Ascending aorta (tissue), 2 donors: ENCODE measurements around the gene AHCYL2. TPM values are rescaled to one million over a fixed set of nuclear protein-coding genes. Genes with fewer than 3 reads are reported as not detected.

ENCODE experiments used
- DNase-seq, 2 donors: peaks; one replicate each; pipeline ENCODE4 v3.0.0-alpha.2; 2019; ENCODE audit warnings: low spot score in 2 of 2
- H3K27ac ChIP-seq, 2 donors: fragments of 200-600 bp; sonication (generic); one replicate each; pipeline ENCODE4 v1.5.1; 2016 to 2017; ENCODE audit warnings: mild to moderate bottlenecking in 1 of 2
- H3K27me3 ChIP-seq: fragments of 200-600 bp; sonication (generic); one replicate; pipeline ENCODE4 v1.5.1; 2017
- H3K36me3 ChIP-seq, 2 donors: fragments of 200-600 bp; sonication (generic); one replicate each; pipeline ENCODE4 v1.5.1; 2016
- H3K4me1 ChIP-seq, 2 donors: fragments of 200-600 bp; sonication (generic); one replicate each; pipeline ENCODE4 v1.5.1; 2016 to 2017; ENCODE audit warnings: mild to moderate bottlenecking in 1 of 2
- H3K4me3 ChIP-seq, 2 donors: fragments of 200-600 bp; sonication (generic); one replicate each; pipeline ENCODE4 v1.5.1; 2016 to 2017; ENCODE audit warnings: mild to moderate bottlenecking in 1 of 2
- H3K9me3 ChIP-seq, 2 donors: fragments of 200-600 bp; sonication (generic); one replicate each; pipeline ENCODE4 v1.5.1; 2016
- CTCF ChIP-seq, 3 experiments: fragments of 200-600 bp in 2 of 3; fragments of 450-650 bp in 1 of 3; sonication (generic) in 2 of 3; IDR thresholded peaks; one replicate each; pipeline ENCODE4 v1.5.1; 2016 to 2019; ENCODE audit warnings: antibody characterized with exemption in 3 of 3, mild to moderate bottlenecking in 1 of 3, moderate library complexity in 1 of 3
- intact Hi-C: fragments of 100-400 bp; cut with DNase I; formaldehyde crosslinking; loops from one replicate; pipeline ENCODE4 v1.15.1; 2023
- total RNA-seq: library from RNA; depleted of rRNA; stranded (reverse); fragments of >200 nt; gene quantifications from one replicate; pipeline ENCODE4 v1.1.0, GENCODE V29; 2016

AHCYL2 gene
- total RNA-seq, 1 donor from 2014 or later = 62.9 TPM

GRCh38 chr7:129387537-129387936 lies 162.7 kb downstream of the AHCYL2 start:
- intact Hi-C loops = no loop called here
- TF ChIP-seq CTCF (IDR thresholded peaks at IDR 0.05) = no peak
- Histone ChIP-seq H3K4me1 (no peaks in the 10 kb centered on the region), H3K27me3 (no peaks in the 10 kb centered on the region), H3K9me3 (no peaks in the 10 kb centered on the region), H3K4me3 (no peak overlapping the region), H3K36me3 (peaks cover 4 to 12% of the 10 kb centered on the region in 2 donors), H3K27ac (no peak overlapping the region)
- DNase-seq = no peak

DNA sequence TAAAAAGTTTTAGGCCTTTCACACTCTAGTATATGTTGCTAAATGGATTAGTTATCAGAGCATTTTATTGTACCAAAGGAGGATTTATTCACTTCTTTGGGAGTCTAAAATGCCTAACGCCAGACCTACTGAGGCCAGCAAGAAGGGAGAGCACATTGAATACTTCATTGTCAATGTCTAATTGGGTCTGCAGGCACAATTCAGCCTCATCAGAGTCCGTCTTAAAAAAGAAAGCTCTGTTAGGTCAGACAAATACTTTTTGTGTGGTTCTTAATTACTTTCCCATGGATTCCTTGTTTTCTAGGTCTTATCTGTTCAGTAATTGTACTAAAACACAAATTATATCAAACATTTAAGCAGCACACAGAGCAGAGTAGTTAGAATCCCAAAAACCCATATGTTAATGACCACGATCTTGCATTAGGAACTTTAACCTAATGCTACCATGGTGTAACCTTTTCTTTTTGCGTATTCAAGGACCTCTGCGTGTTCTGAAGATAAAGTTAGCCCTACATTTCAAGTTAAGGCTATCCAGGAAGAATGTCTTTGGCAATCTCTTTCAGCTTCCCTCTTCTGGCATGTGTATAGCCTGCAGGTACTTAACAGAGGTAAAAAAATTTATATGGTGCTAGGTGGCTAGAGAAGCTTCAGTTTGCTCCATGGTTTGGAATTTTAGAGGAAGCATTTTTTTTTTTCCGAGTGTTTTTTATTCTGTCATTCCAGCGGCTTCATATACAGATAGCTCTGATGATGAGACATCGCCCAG lies 163.7 kb downstream of the AHCYL2 start:
- Histone ChIP-seq H3K27ac (no peak overlapping the region), H3K4me1 (no peaks in the 10 kb centered on the region), H3K9me3 (no peaks in the 10 kb centered on the region), H3K27me3 (no peaks in the 10 kb centered on the region), H3K4me3 (no peak overlapping the region), H3K36me3 (peaks cover 4 to 12% of the 10 kb centered on the region in 2 donors)
- DNase-seq = no peak
- TF ChIP-seq CTCF (IDR thresholded peaks at IDR 0.05) = no peak
- intact Hi-C loops = no loop called here

GRCh38 chr7:129389829-129390228 lies 165.0 kb downstream of the AHCYL2 start:
- no peak for DNase-seq
- Histone ChIP-seq H3K27me3 (no peaks in the 10 kb centered on the region), H3K36me3 (peaks cover 4 to 12% of the 10 kb centered on the region in 2 donors), H3K4me1 (no peaks in the 10 kb centered on the region), H3K9me3 (no peaks in the 10 kb centered on the region), H3K4me3 (no peak overlapping the region), H3K27ac (no peak overlapping the region)
- TF ChIP-seq CTCF (IDR thresholded peaks at IDR 0.05) = no peak
- intact Hi-C loops = no loop called here

- Histone ChIP-seq H3K36me3 (peaks cover 4 to 12% of the 10 kb centered on the region in 2 donors), H3K27me3 (no peaks in the 10 kb centered on the region), H3K4me1 (no peaks in the 10 kb centered on the region), H3K27ac (no peak overlapping the region), H3K4me3 (no peak overlapping the region), H3K9me3 (no peaks in the 10 kb centered on the region)
- intact Hi-C loops = no loop called here
- no peak for TF ChIP-seq CTCF (IDR thresholded peaks at IDR 0.05)
- DNase-seq = no peak
These were observed 165.5 kb downstream of the AHCYL2 start for GRCh38 chr7:129390314-129390713.

DNA sequence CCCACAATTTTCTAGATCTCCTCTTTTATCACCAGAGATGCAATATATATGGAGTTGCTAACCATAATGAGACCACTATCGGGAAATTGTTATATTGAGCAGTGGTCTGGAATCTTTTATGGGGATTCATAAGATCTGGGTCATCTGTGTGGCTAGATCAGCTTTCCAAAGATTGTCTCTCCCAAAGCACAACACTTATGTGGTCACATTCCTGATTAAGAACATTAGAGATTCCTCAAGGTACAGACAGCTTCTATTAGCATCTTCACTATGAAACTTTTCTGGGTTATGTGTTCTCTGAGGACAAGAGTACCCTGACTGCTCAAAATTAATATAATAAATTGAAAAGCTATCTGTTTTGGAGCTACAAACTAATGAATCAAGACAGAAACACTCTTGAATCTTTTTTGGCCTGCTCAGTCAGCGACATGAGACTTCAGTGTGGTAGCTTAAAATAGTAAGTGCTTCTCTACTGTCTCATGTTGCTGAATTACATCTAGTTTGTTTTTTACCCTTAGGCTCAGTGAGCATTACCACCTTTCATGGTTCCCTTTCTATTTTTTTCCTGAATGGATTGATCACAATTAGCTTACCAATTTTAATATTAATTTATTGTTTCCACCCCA lies 166.8 kb downstream of the AHCYL2 start:
- no peak for TF ChIP-seq CTCF (IDR thresholded peaks at IDR 0.05)
- Histone ChIP-seq H3K4me1 (no peaks in the 10 kb centered on the region), H3K4me3 (no peak overlapping the region), H3K27me3 (no peaks in the 10 kb centered on the region), H3K27ac (no peak overlapping the region), H3K36me3 (peaks cover 4 to 12% of the 10 kb centered on the region in 2 donors), H3K9me3 (no peaks in the 10 kb centered on the region)
- no peak for DNase-seq
- intact Hi-C loops = no loop called here
